HG03064 (cell line): ENCODE results near the gene PPFIBP2.

ENCODE experiments used
- ATAC-seq: cut with Tn5 transposase; IDR thresholded peaks from one replicate; pipeline ENCODE4 v1.9.1; 2021; ENCODE audit warnings: low read depth; ENCODE audit not compliant: unreplicated experiment

The PPFIBP2 gene

GRCh38 chr11:7677796-7678201 is 164.0 kb downstream of the PPFIBP2 start:
- ATAC-seq, result no peak

GRCh38 chr11:7683571-7683970 is 169.8 kb downstream of the PPFIBP2 start:
- no peak for ATAC-seq

GRCh38 chr11:7686761-7687160 is 173.0 kb downstream of the PPFIBP2 start:
- no peak for ATAC-seq

DNA sequence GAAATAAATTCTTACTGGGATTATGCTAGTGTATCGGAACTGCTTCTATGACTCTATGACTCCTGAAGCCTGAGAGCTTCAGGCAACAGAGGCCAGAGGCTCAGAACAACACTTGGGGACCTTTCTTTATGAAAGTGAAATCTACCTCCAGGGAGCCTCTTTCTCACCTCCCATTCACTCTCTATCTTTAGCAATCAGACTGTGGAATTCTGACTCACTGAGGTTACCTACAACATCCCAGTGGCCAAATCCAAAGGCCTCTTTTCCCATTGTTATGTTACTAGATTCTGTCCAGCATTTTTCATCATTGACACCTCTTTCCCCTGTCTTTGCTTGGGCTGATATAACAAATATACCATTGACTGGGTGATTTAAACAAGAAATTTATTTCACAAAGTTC is 173.6 kb downstream of the PPFIBP2 start:
- no peak for ATAC-seq

DNA sequence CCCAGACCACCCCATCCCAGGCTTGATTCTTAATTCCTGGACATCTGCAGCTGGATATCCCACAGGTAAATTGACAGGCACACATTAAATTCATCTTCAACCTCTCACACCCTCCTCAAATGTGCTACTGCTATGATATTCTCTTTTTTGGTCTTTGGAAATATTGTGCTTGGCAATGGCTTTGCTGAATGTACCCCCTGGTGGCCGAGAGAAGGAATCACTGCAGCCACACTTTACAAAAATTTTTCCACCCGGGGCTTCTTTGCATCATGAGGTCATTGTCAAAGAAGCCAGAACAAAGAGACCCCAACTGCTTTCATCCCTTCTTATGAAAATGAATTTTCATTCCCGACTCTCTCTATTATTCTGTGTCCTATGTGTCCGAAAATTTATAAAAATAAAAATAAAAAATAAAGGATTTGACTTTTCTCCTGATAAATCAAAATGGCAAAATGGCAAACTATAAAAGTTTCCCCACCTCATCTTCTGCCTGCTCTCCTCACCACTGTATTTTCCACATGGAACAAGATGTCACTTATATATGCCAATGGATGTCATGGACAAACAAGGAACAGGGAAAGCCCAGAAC is 174.5 kb downstream of the PPFIBP2 start:
- ATAC-seq, result no peak

DNA sequence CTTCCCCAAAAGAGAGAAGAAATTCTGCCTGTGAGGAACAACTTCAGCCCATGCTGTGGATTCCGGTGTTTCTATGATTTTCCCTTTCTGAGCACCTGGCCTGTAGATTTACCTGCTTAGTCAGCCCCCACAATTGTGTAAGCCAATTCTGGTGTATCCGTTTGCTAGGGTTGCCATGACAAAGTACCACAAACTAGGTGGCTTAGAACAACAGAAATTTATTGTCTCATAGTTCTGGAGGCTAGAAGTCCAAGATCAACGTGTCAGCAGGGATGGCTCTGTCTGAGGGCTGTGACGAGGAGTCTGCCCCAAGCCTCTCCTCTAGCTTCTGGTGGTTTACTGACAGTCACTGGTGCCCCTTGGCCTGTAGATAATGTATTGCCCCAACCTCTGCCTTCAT is 175.4 kb downstream of the PPFIBP2 start:
- ATAC-seq, result no peak

GRCh38 chr11:7690648-7691047 is 176.8 kb downstream of the PPFIBP2 start:
- ATAC-seq, result no peak

- no peak for ATAC-seq
These were observed 178.1 kb downstream of the PPFIBP2 start for GRCh38 chr11:7691759-7692350.

GRCh38 chr11:7692426-7692825 is 178.6 kb downstream of the PPFIBP2 start:
- ATAC-seq, result no peak

DNA sequence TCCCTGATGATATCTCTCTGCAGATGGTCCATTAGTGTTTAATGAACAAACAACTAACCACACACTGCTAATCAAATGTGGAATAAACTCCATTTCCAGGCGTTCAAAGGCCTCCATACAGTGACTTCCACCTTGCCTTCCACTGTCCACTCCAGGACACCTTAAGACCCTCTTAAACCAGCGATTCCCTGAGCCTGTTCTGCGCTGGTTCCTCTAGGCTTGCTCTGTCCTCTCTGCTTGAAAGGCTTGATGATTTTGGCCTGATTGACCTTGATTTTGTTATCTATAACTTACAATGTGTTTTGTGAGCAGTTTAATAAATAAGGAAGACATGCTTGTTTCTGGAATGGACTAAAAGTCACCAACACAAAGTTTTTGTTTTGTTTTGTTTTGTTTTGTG is 180.4 kb downstream of the PPFIBP2 start:
- no peak for ATAC-seq

GRCh38 chr11:7696424-7696823 is 182.6 kb downstream of the PPFIBP2 start:
- ATAC-seq, result no peak
